SHP77 treated with DMSO at 0.1 percent for 48 hours (cell line): ENCODE data around the gene MGMT.

Experiments
- DNase-seq: peaks from one replicate; lab custom pipeline; 2025; lab: John Stamatoyannopoulos, UW

The MGMT gene

DNA sequence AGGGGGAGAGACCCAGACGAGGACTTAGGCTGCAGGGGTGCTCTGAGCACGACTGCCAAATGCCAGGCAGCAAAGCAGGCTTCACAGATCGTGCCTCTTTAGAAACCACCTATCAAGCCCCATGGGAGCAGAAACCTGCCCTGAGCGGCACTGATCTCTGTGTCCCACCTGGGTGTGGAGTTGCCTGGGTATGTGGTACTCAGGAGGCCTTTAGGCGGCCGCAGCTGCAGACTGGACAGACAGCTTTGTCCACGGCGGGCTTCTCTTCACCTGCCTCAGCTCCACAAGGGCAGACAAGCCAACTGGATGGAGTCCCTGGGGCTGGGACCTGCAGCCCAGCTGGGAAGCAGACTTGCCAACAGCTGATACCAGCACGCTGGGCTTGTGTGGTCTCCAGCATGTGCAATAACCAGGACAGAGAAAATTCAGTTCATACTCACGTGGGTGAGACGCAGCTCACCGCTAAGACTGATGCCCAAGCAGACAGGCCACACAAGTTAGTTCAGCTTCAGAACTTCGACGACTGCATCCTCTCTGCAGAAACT, 333.8 kb downstream of the MGMT start:
- no peak for DNase-seq

DNA sequence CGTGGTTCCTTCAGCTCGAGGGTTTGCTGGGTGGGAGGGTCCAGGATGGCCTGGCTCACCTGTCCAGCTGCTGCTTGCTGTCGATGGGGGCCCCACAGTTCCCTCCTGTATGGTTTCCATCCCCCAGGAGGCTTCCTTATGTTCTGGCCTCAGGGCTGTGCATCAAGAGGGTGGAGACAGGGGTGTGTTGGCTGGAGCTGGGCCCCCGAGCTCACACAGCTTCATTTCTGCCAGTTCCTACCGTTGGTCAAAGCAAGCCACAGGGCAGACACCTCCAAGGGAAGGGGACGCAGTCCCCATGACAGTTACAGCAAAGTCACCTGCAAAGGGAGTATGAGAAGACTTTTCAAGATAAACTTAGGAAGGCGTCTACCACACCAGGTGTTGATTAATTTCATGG, 340.2 kb downstream of the MGMT start:
- DNase-seq, result no peak

DNA sequence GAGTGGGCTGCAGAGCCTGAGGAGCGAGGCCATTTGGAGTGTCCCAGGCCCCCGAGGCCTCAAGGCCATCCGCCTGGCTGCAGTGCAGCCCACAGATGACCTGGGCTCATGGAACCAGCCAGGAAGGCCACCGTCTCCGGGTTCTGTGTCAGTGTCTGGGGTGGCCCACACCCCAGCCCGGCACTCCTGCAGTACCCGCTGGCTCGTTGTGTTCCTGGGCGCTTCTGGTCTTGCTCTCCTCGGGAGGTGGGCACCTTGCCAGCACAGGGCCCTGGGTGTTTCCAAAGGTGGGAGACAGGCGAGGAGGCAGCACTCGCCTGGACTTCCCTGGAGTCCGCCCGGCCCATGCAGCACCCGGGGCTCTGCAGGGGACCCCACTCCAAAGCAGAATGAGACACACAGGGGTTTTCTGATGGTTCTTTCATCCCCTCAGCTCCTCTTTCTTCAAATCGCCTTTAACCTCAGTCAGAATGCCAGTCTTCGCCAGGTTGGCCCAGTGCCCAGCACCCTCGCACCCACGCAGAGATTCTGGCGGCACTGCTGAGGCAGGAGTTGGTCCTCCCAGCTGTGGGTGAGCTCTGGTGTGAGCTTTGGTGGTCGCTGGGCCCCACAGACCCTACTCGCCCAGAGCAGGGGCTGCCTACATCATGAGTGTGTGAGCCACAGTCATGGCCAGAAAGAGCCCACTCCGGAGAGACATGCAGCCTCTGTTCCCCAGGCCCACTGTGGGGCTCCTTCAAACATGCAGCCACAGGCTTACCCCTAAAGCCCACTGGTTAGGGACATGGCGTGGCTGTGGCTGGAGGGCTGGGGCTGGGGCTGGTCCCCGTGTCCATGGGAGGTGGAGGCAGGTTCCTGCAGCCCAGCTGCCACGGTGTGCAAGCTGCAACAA, 341.3 kb downstream of the MGMT start:
- DNase-seq, result no peak

DNA sequence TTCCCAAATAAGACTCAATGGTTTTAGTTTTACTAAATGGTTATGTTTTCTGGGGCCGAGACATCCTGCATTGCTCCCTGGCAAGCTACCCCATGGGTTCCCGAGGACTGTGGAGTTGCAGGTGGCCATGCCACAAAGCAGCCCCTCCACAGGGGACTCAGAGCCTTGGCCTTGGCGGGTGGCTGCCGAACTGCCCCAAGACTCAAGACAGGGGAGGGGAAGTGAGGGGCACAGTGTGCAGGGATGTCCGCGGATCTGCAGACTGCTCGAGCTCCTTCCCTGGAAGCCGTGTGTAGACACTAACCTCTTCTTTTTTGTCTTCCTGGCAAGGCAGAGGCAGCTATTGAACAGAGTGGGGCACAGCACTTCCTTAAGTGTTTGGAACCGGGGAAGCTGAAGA, 342.4 kb downstream of the MGMT start:
- no peak for DNase-seq

DNA sequence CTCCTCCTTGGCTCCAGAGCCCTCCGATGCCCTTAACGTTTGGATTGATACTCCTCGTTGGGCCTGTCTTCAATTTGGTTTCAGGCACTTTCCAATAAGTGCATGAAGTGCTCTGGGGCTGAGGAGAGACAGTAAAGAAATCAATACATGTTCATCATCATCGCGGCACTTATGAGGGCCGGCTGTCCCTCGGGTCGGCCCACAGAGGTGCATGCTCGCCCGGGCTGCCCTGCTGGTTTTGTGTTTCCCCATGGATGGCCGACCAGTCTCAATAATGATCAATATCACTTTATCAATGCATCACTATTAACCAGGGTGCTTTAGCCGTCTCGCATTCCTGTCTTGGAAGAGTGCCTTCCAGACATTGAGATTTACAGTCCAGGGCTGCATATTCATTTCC, 342.8 kb downstream of the MGMT start:
- no peak for DNase-seq

DNA sequence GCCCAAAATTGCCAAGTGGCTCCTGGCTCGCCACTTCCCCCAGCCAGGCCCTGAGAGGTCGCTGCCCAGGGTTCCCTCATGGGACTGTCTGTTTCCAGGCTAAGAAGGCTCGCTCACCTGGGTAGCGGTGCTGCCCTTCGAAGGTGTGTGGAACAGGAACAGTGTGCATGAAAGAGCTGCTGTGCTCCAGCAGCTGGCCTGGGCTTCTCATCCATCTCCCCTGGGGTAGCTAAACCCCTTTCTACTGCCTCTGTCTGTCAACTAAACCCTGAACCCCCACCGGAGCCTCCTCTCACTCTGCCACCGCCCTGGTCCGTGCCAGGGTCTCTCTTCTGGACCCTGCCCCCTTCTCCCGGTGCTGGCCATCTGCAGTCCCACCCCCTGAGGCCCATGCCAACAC, 344.2 kb downstream of the MGMT start:
- no peak for DNase-seq

DNA sequence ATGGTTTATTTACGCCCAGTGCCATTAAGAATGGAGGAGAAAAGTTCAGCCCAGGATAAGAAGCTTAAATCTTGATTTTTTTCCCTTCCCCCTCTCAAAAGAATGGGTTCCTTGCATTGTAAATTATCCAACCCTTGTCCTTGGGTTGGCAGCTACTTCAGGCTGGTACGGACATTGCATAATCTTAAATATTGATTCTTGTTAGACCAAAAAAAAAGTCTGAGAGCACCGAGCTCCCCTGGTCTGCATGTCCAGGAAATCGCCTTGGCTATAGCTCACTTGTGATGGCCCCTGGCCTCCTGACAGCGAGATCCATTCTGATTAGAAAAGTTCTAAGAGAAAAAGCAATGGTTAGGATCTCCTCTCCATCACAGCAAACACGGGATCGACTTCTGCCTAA, 345.4 kb downstream of the MGMT start:
- DNase-seq, result no peak

DNA sequence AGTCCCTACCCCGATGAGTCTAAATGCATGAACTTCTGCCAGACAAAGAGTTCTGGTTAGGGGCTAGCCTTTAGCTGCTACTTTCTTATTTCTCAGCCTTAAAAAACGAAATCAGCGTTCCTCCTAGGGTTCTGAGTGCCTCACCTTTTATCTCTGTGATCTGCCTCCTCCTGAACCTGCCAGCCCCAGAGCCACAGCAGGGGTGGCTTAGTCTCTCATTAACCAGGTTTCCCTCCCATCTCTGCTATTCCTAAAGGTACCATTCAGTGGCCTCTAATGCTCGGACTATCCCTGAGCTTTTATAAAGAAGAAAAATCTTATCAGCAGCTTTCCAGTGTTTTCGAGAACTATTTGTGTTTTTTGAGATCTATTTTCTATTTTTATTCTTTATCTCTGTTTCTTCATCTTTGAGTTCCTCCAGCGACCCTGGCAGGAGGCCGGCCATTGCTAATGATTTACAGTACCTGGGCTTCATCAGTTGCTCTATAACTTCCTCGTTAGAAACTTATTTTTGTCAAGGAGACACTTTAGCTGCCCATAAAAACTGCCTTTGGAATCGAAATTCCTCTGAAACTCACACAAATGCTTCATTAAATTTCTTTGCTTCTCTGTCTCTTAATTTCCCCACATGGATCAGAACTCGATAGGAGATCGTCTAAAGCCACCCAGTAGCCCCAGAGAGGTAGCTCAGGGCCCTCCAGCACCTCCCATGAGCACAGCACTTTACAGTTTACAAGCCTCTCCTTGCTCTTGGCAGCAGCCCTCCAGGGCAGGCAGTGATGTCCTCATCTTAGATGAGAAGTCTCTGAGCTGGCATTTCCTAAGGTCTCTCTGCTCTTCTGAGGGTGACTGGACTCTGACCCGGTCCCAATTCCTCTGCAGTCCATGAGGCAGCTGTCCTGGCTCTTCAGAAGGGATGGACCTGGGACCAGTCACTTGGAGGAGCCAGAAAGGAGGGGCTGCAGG, 347.9 kb downstream of the MGMT start:
- DNase-seq, result no peak

DNA sequence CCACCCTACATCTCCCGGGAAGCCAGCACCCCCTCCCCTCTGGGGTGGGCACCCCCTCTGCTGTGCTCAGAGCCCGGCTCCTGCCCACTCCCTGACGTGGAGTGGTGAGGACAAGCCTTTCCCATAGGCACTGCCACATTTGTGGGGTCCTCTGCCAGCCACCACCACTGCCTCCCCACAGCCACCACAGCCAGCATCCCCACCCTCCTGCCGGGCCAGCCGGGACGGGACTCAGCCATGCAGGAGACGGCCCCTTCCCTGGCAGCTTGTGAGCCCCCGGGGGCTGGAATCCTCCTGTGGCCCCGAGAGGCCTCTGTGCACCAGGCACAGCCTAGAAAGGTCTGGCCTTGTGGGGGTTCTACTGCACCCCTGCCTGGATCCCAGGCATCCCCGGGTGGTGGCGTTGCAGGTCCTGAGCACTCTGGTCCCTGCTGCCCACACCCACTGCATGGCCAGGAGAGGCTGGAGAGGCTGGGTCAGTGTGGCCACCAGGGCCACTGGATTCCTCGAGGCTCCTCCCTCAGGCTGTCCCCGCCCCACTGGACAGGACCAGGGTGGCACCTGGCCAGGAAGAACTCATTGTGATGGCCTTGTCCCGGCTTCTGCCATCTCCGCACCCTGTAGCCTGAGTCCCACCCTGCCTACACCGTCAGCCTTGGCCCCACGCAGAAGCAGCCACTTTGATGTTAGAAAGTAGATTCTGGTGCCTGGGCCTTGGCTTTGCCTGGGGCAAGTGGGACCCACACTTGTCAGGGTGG, 349.0 kb downstream of the MGMT start:
- no peak for DNase-seq

DNA sequence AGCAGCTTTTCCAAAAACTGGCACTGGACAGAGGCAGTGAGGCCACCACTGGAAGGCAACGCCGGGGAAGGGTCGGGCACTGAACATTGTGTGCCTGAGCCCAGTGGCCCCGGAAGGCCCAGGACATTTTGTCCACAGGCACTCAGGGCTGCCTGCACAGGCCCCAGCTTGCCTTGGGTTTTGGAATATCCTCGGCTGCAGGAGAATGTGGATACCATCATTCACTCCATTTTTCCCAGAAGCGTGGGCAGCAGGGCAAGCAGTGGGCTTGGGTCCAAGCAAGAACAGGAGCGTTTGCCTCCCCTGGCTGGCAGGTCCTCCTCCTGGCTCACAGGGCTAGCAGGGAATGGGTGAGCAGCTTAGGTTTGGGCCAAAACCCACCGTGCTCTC, 349.6 kb downstream of the MGMT start:
- DNase-seq, result no peak
